Fibroblast of upper back skin (primary cell): ENCODE measurements around the gene MOB3B.

ENCODE experiments used
- DNase-seq: peaks from one replicate; pipeline ENCODE4 v3.0.0-alpha.2; 2013

The MOB3B gene

GRCh38 chr9:27333241-27334052, 196.2 kb downstream of the MOB3B start:
- DNase-seq = peak; percentile 78

DNA sequence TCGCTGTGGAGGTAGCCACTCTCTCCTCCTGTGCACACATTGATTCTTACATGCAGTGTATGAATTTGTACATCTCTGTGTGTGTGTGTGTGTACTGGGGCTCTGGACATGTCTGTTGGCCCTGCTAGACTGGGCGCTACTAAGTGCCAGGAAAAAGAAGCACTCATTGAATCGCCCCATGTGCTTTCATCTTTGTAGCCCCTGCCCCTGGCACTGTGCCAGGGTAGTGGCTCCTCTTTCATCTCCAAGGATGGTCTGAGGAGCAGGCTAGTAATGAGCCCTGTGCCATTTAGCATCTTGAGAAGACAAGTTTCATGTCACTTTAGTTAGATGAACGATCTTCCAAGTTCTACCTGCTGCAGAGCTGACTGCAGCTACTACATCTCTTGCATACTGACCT, 198.2 kb downstream of the MOB3B start:
- no peak for DNase-seq

DNA sequence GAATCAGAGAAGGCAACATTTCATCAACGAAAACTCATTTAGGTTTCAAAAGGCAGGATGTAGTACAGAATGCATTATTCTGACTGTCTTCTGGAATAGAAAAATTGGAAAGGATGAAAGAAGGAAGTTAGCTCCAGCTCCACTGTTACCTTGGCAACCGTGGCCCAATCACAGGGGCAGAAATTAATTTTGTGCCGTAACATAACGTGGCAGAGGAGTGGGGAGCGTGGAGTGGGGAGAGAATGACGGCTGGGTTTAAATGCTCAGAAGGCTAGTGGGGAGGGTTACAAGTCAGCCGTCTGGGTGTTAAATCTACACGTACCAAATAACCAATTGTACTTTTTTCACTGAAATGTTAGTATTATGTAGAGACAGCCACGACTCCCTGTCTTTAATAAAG, 200.3 kb downstream of the MOB3B start:
- no peak for DNase-seq

DNA sequence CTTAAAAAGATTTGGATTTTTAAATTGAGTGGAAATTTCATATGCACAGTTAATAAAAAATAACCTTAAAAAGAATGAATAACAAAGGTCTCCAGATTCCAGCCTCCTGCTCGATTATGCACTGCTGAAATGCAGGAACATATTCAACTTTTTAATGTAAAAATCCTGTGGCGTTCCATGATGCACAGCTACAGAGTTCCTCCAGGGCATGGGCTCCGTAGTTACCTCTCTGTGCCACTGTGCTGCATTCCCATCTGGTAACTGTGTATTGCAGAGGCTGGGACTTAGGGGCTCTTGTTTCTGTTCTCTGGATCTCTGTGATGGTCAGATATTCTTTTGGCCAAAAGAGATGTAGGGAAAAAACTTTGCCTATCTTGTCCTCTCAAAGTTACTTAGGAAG, 201.1 kb downstream of the MOB3B start:
- DNase-seq = no peak

- DNase-seq = no peak
Observed at GRCh38 chr9:27311184-27311583, 218.4 kb downstream of the MOB3B start.

DNA sequence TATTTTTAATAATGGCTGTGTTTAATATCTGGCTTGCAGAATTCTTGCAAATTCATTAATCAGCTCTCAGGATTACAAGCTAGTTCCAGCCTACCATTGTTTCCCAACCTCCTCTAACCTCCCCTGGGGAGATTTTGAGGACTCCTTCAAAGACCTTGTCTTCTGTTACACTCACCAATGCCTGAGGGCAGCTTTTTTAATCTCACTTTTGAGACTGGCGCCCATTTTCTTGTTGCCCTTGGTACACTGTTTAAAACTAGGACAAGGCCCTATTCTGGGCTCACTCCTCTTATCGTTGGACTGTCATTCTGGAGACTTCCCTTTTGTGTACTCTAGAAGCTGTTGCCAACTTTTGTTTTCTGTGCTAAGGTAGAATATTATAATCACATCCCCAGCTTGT, 219.0 kb downstream of the MOB3B start:
- no peak for DNase-seq

DNA sequence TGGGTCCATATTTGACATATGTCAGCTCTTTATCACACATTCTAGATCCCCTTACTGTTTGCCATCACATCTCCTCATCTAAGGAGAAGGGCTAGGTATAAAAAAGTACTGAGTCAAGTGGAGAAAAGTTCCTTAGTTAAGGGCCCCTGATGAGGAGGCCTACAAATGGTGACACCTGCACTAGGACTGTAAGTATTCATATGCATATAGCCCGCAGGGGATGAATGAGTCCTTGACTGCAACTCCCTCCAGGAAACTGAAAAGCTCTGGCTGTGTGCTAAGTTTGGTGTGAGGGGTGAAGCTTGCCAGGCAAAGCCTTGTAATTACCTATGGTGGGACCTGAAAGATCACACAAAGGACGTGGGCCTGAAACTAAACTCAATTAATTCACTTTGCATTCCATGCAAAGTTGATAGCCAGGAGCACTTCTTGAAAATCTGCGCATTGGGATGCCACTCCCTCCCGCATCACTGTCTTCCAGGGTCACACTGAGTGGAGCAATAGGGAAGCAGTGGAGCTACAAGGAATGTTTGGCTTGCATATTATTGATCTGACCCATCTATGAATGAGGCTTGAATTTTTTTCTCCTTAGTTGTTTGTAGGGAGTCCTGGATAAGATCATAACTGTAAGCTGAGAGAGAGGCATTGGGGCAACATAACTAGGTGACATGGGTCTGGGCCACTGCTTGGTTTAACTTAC, 220.8 kb downstream of the MOB3B start:
- no peak for DNase-seq

DNA sequence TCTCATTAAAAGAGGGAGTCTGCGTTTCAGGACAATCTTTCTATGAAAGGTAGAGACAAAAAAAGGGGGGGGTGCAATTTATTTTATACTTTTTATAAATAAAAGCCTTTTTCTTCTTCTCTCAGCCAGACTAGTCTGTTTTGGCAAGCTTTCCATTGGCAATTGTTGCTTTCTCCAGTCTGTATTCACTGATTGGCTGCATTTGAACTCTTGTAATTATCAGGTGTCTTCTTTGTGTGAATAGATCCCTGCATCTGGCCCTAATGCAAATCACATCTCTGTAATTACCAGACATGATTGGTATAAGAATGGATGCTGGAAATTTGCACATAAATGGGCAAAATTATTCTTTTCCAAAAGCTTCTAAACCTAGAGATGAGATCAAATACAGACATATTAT, 225.1 kb downstream of the MOB3B start:
- DNase-seq = no peak

DNA sequence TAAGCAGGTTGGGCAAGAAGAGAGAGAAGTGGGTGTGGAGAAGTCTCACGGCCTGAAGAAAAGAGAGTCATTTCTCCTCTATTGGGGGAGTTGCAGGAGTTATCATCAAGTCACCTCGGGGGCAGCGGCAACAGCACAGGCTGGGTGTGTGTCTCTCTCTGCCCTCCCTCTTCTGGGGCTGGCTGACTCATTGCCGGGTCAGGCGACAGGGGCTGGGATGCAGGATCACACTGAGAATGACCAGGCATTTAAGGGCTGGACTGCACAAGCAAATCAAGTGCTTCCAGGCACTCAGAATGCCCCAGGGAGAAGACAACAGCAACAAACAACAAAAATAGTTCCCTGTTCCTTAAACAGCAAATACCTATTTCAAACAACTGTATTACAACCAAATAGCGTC, 226.4 kb downstream of the MOB3B start:
- DNase-seq = no peak

GRCh38 chr9:27297050-27297449, 232.6 kb downstream of the MOB3B start, which contains the start of gene EQTN:
Gene EQTN (minus strand): TSS chr9:27297150. CDS start chr9:27297055, 95 bp downstream.
- DNase-seq = no peak

GRCh38 chr9:27293996-27294395, 235.6 kb downstream of the MOB3B start:
- DNase-seq = no peak

DNA sequence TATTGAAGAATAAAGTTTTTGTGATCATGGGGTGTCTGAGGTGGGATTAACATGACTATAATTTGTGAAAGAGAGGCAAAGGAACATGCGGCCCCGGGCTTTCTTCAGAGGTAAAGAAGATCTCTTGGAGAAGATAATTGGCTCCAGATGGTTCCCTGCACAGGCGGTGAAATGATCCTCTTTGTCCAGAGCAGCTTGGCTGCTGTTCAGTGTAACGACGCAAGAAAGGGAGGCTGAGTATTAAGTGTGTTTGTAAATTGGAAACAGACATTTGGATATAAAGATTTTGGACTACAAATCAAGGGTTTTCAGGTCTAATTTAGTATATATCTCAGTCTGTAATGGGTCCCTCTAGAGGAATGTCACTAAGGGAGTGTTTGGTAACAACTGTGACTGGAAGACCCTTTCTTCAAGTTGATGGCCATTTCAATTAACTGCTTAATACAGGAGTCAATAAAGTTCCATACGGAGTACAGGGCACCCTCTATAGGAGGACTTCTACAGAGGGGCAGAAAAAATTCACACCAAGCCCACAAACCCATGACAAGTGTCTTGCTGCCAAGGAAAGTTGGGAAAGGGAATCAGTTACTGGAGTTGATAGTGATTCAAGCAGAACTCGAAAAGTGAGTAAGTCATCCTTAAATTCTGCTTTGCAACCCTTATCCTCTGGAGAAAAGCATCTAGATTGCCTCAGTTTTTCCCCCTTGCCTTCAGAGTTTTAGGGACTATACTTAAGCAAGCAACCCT, 236.8 kb downstream of the MOB3B start:
- DNase-seq = peak; percentile 79

DNA sequence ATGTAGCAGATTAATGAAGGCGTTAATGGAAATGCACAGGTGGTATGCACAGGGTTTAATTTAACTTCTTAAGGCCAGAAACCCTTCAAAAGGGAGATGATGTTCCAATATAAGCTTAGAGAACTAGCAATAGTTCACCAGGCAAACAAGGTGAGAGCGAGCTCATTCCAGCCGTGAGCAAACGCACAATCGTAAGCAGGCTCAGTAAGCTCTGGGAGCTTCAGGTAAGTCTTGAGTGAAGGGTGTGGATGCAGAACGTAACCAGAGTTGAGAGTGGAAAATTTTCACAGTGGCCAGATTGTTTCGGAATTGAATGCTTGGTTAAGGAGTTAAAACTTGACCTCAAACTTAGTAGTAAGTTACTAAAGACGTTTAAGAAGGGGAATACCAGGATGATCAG, 238.3 kb downstream of the MOB3B start:
- no peak for DNase-seq

GRCh38 chr9:27282269-27282668, 247.3 kb downstream of the MOB3B start:
- DNase-seq = no peak

GRCh38 chr9:27280860-27281259, 248.8 kb downstream of the MOB3B start:
- no peak for DNase-seq

GRCh38 chr9:27280249-27280648, 249.4 kb downstream of the MOB3B start:
- no peak for DNase-seq

DNA sequence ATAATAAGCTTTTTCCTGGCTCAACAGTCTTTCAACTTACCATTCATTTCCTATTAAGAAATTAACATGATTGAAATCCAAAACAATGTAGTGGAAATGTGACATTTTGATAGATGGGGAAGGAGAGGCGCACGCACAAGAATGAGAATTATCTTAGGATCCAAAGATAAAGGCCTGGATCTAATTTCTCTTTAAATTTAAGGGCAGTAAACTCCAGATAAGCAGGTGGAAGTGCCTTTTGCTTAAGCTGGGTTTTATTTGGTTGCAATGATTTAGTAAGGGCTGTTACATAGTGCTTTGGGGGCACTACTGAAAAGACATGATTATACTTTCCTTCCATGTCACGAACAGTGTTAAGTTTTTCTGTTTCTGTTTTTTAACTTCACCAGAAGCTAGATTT, 250.0 kb downstream of the MOB3B start:
- DNase-seq = no peak

DNA sequence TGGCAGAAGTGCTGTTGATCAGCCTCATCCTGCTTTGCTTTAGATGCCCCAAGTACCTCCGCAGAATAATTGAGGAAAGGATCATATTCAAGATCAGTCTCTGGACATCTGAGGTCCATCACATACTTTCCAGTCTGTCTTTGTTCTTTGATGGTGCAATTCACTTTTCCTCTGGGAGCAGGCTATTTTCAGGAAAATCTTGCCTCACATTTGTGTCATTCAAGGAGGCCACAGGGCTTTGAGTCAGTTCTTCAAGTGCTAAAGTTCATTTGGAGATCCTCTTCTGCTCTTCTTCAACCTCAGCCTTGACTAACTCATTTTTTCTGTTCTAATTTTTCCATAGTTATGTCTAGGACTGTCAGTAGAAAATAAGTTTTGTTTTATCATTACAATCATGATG, 251.2 kb downstream of the MOB3B start:
- DNase-seq = peak; percentile 6

GRCh38 chr9:27276193-27277030, 253.2 kb downstream of the MOB3B start:
- DNase-seq = peak; percentile 58
